ENCODE results near the gene HCFC1. TPM values are rescaled to one million over a fixed set of nuclear protein-coding genes. Genes with fewer than 3 reads are reported as not detected.

The HCFC1 gene
- total and polyA plus RNA-seq, 7 experiments from 2014 or later, result 6.6 to 106 (median 52.9) TPM

- intact Hi-C loops (cut with micrococcal nuclease), result no loop called here
- Mint-ChIP-seq H3K27ac (peak overlapping the region in 1 of 9 donors; percentile 57), H3K27me3 (no peaks in the 10 kb centered on the region), H3K9me3 (no peaks in the 10 kb centered on the region), H3K4me1 (peaks cover 0 to 34% (median 22%) of the 10 kb centered on the region in 7 donors), H3K36me3 (peaks cover 0 to 5% (median 0%) of the 10 kb centered on the region in 5 donors), H3K4me3 (peak overlapping the region in 1 of 10 donors; percentile 77)
- no peaks in the 10 kb centered on the region for H3K27me3 ChIP-seq (ENCODE audit: control insufficient read depth in 2 of 2, insufficient read depth in 2 of 2, low read length in 2 of 2)
- no peak overlapping the region for H3K27ac ChIP-seq (ENCODE audit: low read depth, low read length)
- H3K36me3 ChIP-seq (ENCODE audit: control insufficient read depth in 2 of 3, insufficient read depth in 3 of 3, low read length in 3 of 3), result peaks cover 0 to 10% (median 0%) of the 10 kb centered on the region in 3 experiments
- H3K4me1 ChIP-seq (ENCODE audit: control insufficient read depth in 2 of 2, insufficient read depth in 2 of 2, low read length in 2 of 2), result no peaks in the 10 kb centered on the region
- ChIA-PET CTCF (interaction anchor here (0.5 kb wide), 1 partner anchor 26 kb away, joined by 3 read pairs; no protein-coding TSS in a partner anchor), POLR2A (interaction anchor here (1.6 to 21.0 kb wide), 2 partner anchors 10 to 19 kb away, joined by 4 to 384 read pairs; partner anchors contain the start of genes ARHGAP4 and NAA10)
- no peak for DNase-seq
- no peaks in the 10 kb centered on the region for H3K9me3 ChIP-seq (ENCODE audit: control insufficient read depth in 2 of 3, low read length in 3 of 3)
- no peak overlapping the region for H3K4me3 ChIP-seq (ENCODE audit: low read length)
- ATAC-seq, result no peak
Observed at GRCh38 chrX:153937056-153937455, 34.6 kb downstream of the HCFC1 start.

- Mint-ChIP-seq H3K9me3 (no peaks in the 10 kb centered on the region), H3K4me1 (peaks cover 0 to 37% (median 17%) of the 10 kb centered on the region in 7 donors), H3K27ac (peak overlapping the region in 6 of 9 donors; percentile 21 to 83 (median 59)), H3K4me3 (peak overlapping the region; percentile 40 to 81 (median 68)), H3K27me3 (no peaks in the 10 kb centered on the region), H3K36me3 (peaks cover 0 to 5% (median 0%) of the 10 kb centered on the region in 5 donors)
- no peak for ATAC-seq
- POLR2A ChIA-PET, result interaction anchor here (1.0 to 21.0 kb wide), 3 partner anchors 8 to 136 kb away, joined by 3 to 384 read pairs (median 384); partner anchors contain the start of genes ARHGAP4, NAA10 and RENBP
- no peaks in the 10 kb centered on the region for H3K9me3 ChIP-seq (ENCODE audit: control insufficient read depth in 2 of 3, low read length in 3 of 3)
- H3K4me1 ChIP-seq (ENCODE audit: control insufficient read depth in 2 of 2, insufficient read depth in 2 of 2, low read length in 2 of 2), result no peaks in the 10 kb centered on the region
- no peak for DNase-seq
- peak overlapping the region; percentile 41 for H3K27ac ChIP-seq (ENCODE audit: low read depth, low read length)
- intact Hi-C loops (cut with micrococcal nuclease), result loop anchor here (1.0 kb wide), 2 partner anchors 9 to 12 kb away; partner anchors contain the start of gene ARHGAP4 (in 1 of the 2)
- no peak overlapping the region for H3K4me3 ChIP-seq (ENCODE audit: low read length)
- CTCF ChIA-PET, result interaction anchor here (1.1 to 1.2 kb wide), 2 partner anchors 10 to 17 kb away, joined by 3 to 5 read pairs; no protein-coding TSS in a partner anchor
- H3K27me3 ChIP-seq (ENCODE audit: control insufficient read depth in 2 of 2, insufficient read depth in 2 of 2, low read length in 2 of 2), result no peaks in the 10 kb centered on the region
- peaks cover 0 to 16% (median 0%) of the 10 kb centered on the region in 3 experiments for H3K36me3 ChIP-seq (ENCODE audit: control insufficient read depth in 2 of 3, insufficient read depth in 3 of 3, low read length in 3 of 3)
Observed at GRCh38 chrX:153935326-153935851, 36.2 kb downstream of the HCFC1 start.

GRCh38 chrX:153934762-153935325 is 36.8 kb downstream of the HCFC1 start, which contains the start of gene NAA10:
Gene NAA10, minus strand, starts transcription at chrX:153935037. Its CDS starts 133 bp downstream, at chrX:153934904.
- peaks cover 0 to 4% (median 0%) of the 10 kb centered on the region in 5 donors for H3K36me3 Mint-ChIP-seq
- ChIA-PET POLR2A (interaction anchor here (17.4 to 21.0 kb wide), 2 partner anchors 8 to 9 kb away, joined by 384 read pairs; partner anchors contain the start of genes ARHGAP4, NAA10 and RENBP), CTCF (interaction anchor here (1.1 kb wide), 1 partner anchor 11 kb away, joined by 3 read pairs; no protein-coding TSS in a partner anchor)
- peaks cover 0 to 34% (median 17%) of the 10 kb centered on the region in 7 donors for H3K4me1 Mint-ChIP-seq
- intact Hi-C loops (cut with micrococcal nuclease), result loop anchor here (1.0 kb wide), 2 partner anchors 9 to 12 kb away; partner anchors contain the start of gene ARHGAP4 (in 1 of the 2)
- Histone ChIP-seq H3K9me3 (ENCODE audit: control insufficient read depth in 2 of 3, low read length in 3 of 3) (no peaks in the 10 kb centered on the region), H3K27me3 (ENCODE audit: control insufficient read depth in 2 of 2, insufficient read depth in 2 of 2, low read length in 2 of 2) (no peaks in the 10 kb centered on the region), H3K36me3 (ENCODE audit: control insufficient read depth in 2 of 3, insufficient read depth in 3 of 3, low read length in 3 of 3) (peaks cover 0 to 16% (median 0%) of the 10 kb centered on the region in 3 experiments), H3K27ac (ENCODE audit: low read depth, low read length) (peak within 1 kb of the TSS; percentile 60), H3K4me1 (ENCODE audit: control insufficient read depth in 2 of 2, insufficient read depth in 2 of 2, low read length in 2 of 2) (no peaks in the 10 kb centered on the region), H3K4me3 (ENCODE audit: low read length) (peak within 1 kb of the TSS; percentile 39)
- H3K27me3 Mint-ChIP-seq, result no peaks in the 10 kb centered on the region
- H3K4me3 Mint-ChIP-seq, result peak within 1 kb of the TSS; percentile 80 to 90 (median 87)
- H3K9me3 Mint-ChIP-seq, result no peaks in the 10 kb centered on the region
- ATAC-seq (peak; percentile 92), DNase-seq (peak in 7 of 9 donors; percentile 19 to 76 (median 34))
- peak within 1 kb of the TSS; percentile 62 to 90 (median 83) for H3K27ac Mint-ChIP-seq

GRCh38 chrX:153934148-153934761 is 37.4 kb downstream of the HCFC1 start:
- Mint-ChIP-seq H3K27me3 (no peaks in the 10 kb centered on the region), H3K4me1 (peaks cover 0 to 37% (median 18%) of the 10 kb centered on the region in 7 donors), H3K4me3 (peak overlapping the region; percentile 80 to 90 (median 87)), H3K36me3 (peaks cover 0 to 4% (median 0%) of the 10 kb centered on the region in 5 donors), H3K27ac (peak overlapping the region; percentile 62 to 90 (median 83)), H3K9me3 (no peaks in the 10 kb centered on the region)
- no peaks in the 10 kb centered on the region for H3K27me3 ChIP-seq (ENCODE audit: control insufficient read depth in 2 of 2, insufficient read depth in 2 of 2, low read length in 2 of 2)
- ATAC-seq, result peak; percentile 21
- ChIA-PET POLR2A (interaction anchor here (17.4 to 21.0 kb wide), 2 partner anchors 7 to 9 kb away, joined by 384 read pairs; partner anchors contain the start of genes ARHGAP4, NAA10 and RENBP), CTCF (interaction anchor here (1.1 to 2.0 kb wide), 2 partner anchors 11 to 13 kb away, joined by 3 to 8 read pairs; no protein-coding TSS in a partner anchor)
- intact Hi-C loops (cut with micrococcal nuclease), result no loop called here
- no peak for DNase-seq
- peak overlapping the region; percentile 60 for H3K27ac ChIP-seq (ENCODE audit: low read depth, low read length)
- H3K4me3 ChIP-seq (ENCODE audit: low read length), result peak overlapping the region; percentile 39
- H3K4me1 ChIP-seq (ENCODE audit: control insufficient read depth in 2 of 2, insufficient read depth in 2 of 2, low read length in 2 of 2), result peaks cover 2 to 4% of the 10 kb centered on the region in 2 donors
- no peaks in the 10 kb centered on the region for H3K9me3 ChIP-seq (ENCODE audit: control insufficient read depth in 2 of 3, low read length in 3 of 3)
- peaks cover 0 to 15% (median 0%) of the 10 kb centered on the region in 3 experiments for H3K36me3 ChIP-seq (ENCODE audit: control insufficient read depth in 2 of 3, insufficient read depth in 3 of 3, low read length in 3 of 3)

GRCh38 chrX:153933748-153934147 is 37.9 kb downstream of the HCFC1 start:
- intact Hi-C loops (cut with micrococcal nuclease), result no loop called here
- Histone ChIP-seq H3K4me1 (ENCODE audit: control insufficient read depth in 2 of 2, insufficient read depth in 2 of 2, low read length in 2 of 2) (peaks cover 6 to 8% of the 10 kb centered on the region in 2 donors), H3K27ac (ENCODE audit: low read depth, low read length) (peak overlapping the region; percentile 60), H3K4me3 (ENCODE audit: low read length) (peak overlapping the region; percentile 39), H3K36me3 (ENCODE audit: control insufficient read depth in 2 of 3, insufficient read depth in 3 of 3, low read length in 3 of 3) (peaks cover 0 to 15% (median 0%) of the 10 kb centered on the region in 3 experiments), H3K27me3 (ENCODE audit: control insufficient read depth in 2 of 2, insufficient read depth in 2 of 2, low read length in 2 of 2) (no peaks in the 10 kb centered on the region), H3K9me3 (ENCODE audit: control insufficient read depth in 2 of 3, low read length in 3 of 3) (no peaks in the 10 kb centered on the region)
- Mint-ChIP-seq H3K36me3 (peaks cover 0 to 5% (median 0%) of the 10 kb centered on the region in 5 donors), H3K27ac (peak overlapping the region; percentile 52 to 90 (median 83)), H3K4me3 (peak overlapping the region; percentile 80 to 90 (median 87)), H3K4me1 (peaks cover 0 to 42% (median 22%) of the 10 kb centered on the region in 7 donors), H3K9me3 (no peaks in the 10 kb centered on the region), H3K27me3 (no peaks in the 10 kb centered on the region)
- ChIA-PET CTCF (interaction anchor here (1.0 to 2.0 kb wide), 2 partner anchors 14 to 16 kb away, joined by 3 to 8 read pairs; no protein-coding TSS in a partner anchor), POLR2A (interaction anchor here (0.7 to 21.0 kb wide), 3 partner anchors 7 to 34 kb away, joined by 3 to 384 read pairs (median 384); partner anchors contain the start of genes ARHGAP4, NAA10 and RENBP)
- no peak for ATAC-seq
- no peak for DNase-seq

Data from naive thymus-derived CD4-positive, alpha-beta T cell (primary cell).